Skeletal muscle cell (primary cell): ENCODE measurements around the gene GALR3.

Experiments
- DNase-seq: peaks from one replicate; pipeline ENCODE4 v3.0.0-alpha.2; 2010; ENCODE audit warnings: low read depth
- H3K4me3 ChIP-seq: 2 replicates; pipeline ENCODE4 v1.5.1; 2011; ENCODE audit warnings: low read depth, mild to moderate bottlenecking, control low read depth, low read length, moderate library complexity

GALR3 gene

DNA sequence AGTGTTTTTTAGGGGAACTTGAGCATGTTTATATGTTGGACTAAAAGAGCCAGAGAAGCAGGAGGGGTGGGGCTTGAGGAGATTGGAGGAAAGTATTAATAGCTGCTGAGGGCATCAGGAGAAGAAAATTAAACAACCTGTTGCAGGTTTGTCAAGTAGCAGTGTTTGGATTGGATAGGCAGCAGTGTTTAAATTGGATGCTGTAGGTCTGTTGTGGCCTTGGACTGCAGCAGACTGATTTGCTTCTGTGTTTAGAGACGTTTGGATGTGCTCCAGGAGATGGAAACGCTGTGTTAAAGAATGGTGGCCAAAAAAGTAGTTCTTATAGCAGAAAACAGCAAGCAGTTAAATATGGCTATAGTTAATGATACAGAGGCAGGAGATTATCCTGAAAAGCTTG lies 31.8 kb downstream of the GALR3 start:
- no peak overlapping the region for H3K4me3 ChIP-seq
- DNase-seq = no peak

- no peak for DNase-seq
- H3K4me3 ChIP-seq = no peak overlapping the region
Observed at GRCh38 chr22:37855462-37855861, 32.3 kb downstream of the GALR3 start.

- DNase-seq = no peak
- no peak overlapping the region for H3K4me3 ChIP-seq
Observed at GRCh38 chr22:37860796-37861421, 37.7 kb downstream of the GALR3 start.

- no peak overlapping the region for H3K4me3 ChIP-seq
- DNase-seq = no peak
Observed at GRCh38 chr22:37862570-37863325, 39.6 kb downstream of the GALR3 start.

- DNase-seq = no peak
- no peak overlapping the region for H3K4me3 ChIP-seq
Observed at GRCh38 chr22:37865510-37865909, 42.3 kb downstream of the GALR3 start.

- no peak for DNase-seq
- H3K4me3 ChIP-seq = no peak overlapping the region
Observed at GRCh38 chr22:37870273-37870672, 47.1 kb downstream of the GALR3 start.
